G401.6 (cell line): Measurements from ENCODE around the gene IL1RL1.
A peak's percentile ranks its signal among the peaks of the same experiment; 100 is the strongest.

Experiments used
- FAIRE-seq: peaks from 2 replicates; lab custom pipeline; 2012; peaks lifted over from hg19 to GRCh38; lab: Jason Lieb, UNC

The IL1RL1 gene

DNA sequence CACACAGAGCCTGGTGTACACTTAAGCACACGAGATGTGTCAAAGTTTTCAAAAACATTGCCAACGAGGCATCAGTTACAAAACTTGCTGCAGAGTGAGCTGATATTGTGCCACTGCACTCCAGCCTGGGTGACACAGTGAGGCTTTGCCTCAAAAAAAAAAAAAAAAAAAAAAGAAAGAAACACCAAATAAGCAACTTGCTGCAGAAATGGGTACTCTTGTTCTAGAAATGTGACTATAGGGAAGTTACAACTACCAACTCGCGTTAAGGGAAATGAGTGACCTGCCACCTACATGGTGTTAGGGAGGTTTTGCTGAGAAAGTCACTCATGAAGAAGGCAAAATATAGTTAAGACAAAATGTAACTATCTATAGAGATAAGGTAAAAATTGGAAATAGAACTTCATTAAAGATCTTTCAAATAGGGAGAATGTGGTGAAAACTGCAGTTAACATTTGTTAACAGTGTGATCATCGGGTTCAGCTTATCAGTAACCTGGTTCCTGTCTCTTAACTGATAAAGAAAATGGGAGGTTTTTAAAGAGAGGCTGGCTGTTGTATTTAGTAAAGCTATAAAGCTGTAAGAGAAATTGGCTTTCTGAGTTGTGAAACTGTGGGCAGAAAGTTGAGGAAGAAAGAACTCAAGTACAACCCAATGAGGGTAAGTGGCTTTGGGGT lies at the start of gene IL1RL1:
Gene IL1RL1 (plus strand): TSS at position 600 of the 677 bp plus-strand sequence. CDS start 26,702 bp downstream, outside the sequence.
- FAIRE-seq = no peak

DNA sequence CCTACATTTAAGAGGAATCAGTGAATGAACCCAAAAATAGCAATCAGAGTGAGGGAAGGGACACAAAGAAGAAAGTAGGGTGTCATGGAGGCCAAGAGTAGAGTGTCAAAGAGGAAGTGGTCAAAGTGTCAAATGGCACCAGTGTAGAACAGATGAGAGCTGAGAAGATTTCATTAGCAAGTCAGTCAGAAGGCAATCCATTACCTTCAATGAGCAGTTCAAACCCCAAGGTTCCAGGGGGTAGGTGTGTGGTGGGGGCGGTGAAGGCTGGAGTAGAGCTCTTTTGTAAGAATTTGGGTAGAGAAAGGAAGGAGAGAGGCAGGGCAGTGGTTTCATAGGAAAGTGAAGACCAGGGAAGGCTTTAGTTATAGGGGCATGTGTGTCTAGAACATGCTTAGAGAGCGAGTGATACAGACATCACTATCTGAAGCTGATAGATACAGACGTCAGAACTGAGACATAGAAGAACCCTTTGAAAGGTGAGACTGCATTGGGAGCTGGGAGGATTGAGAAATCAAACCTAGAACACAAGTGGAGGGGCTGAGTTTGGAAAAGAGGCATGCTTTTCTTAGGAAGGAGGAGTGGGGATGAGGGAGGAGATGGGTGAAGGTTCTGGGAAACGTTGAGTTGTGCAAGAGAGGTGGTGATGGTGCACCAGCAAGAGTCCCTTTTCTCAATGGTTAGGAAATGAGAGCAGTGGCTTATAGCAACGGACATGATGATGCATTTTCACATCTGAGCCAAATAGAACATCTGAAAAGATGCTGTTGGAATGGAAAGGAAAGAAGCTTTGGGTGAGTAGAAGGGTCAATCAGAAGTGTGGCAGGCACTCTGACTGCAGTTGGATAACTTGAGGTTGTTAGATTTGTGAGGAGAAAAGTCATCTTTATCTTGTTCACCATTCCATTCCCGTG lies 48.9 kb upstream of the IL1RL1 start:
- FAIRE-seq = no peak

DNA sequence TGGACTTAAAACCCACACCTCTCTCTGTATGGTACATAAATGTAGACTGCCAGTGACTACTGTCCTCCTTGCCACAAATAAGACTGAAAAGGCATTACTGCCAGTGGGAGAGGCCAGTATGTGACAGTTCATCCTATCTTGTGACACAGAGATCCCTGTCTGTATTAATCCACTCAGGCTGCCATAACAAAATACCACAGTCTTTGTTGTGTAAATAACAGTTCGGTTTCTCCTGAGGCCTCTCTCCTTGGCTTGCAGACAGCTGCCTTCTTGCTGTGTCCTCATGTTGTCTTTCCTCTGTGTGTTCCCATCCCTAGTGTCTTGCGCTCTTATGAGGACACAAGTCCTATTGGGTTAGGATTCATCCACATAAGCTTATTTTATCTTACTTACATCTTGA lies 46.4 kb upstream of the IL1RL1 start:
- no peak for FAIRE-seq

DNA sequence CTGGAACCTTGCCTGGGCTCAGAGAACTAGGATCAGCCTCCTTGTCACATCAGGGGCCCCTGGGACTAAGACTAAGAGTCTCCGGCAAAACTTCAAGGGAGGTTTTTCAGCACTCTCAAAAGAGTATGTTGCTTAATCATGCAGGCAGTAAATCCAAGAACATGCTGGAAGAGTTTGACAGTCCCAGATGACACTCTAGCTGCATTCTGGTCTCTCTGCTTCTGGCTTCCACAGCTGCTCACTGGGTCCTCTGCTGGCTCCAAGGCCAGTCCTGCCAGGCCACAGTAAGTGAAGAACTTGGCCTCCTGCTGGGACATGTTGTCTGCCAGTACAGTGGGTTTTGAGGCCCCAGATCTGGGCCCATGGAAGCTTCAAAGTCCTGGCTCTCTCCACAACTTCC lies 45.2 kb upstream of the IL1RL1 start:
- no peak for FAIRE-seq

DNA sequence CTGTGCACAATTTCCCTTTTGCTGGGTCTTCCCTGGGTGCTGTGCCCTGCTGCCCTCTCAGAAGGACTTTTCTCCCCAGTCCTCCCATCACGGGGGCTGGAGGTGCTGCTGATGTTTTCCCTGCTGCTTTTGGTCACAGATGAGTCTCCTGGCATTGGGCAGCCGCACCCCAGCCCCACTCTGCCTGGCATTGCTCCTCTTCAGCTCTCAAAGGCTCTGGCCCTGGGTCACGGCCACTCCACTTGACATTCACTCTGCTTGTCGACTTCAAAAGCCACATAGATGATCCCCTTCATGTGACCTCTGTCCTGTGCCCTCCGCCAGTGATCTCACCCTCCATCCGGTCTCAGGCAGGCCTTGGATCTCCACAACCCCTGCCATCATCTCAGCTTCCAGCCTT lies 43.6 kb upstream of the IL1RL1 start:
- no peak for FAIRE-seq

DNA sequence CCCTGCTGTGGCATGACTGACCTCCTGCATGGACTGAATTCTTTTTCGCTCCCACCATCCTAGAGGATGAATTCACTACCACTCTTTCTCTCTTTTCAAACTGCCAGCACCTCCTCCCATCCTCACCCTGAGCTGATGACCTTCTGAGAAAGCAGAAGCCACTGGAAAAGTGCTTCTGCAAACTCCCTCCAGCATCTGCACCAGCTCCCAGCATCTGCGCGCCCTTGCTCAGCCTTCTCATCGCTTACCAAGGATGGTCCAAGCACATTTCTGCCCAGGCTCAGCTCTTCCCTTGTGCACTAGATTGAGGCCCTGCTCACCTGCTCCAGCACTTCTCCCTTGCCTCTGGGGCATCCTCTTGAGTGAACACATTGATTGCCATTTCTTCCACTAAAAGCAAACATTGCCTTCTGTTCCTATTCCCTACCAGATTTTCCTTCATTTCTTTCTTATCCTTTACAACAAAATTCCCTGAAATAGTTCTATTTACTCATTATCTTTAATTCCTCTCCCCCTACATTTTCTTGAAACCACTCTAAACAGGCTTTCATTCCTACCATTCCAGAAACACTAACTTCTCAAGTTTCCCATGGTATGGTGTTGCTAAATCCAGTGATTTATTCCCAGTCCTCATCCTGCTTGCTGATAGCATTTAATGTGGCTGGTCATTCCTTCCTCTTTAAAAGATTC lies 42.7 kb upstream of the IL1RL1 start:
- FAIRE-seq = no peak

DNA sequence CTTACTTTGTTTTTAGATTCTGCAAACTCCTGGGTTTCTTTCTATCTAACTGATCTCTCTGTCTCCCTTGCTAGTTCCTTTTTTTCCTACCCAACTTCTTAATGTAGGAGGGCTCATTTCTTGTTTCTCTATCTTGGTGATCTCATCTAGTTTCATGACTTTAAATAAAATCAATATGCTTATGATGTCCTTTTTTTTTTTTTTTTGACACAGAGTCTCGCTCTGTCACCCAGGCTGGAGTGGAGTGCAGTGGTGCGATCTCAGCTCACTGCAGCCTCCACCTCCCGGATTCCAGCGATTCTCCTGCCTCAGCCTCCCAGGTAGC lies 42.2 kb upstream of the IL1RL1 start:
- no peak for FAIRE-seq

- no peak for FAIRE-seq
Measured at GRCh38 chr2:102271844-102272243, 39.5 kb upstream of the IL1RL1 start.

GRCh38 chr2:102273619-102274211 lies 37.6 kb upstream of the IL1RL1 start:
- no peak for FAIRE-seq

- no peak for FAIRE-seq
Measured at GRCh38 chr2:102276549-102277201, 34.7 kb upstream of the IL1RL1 start.

DNA sequence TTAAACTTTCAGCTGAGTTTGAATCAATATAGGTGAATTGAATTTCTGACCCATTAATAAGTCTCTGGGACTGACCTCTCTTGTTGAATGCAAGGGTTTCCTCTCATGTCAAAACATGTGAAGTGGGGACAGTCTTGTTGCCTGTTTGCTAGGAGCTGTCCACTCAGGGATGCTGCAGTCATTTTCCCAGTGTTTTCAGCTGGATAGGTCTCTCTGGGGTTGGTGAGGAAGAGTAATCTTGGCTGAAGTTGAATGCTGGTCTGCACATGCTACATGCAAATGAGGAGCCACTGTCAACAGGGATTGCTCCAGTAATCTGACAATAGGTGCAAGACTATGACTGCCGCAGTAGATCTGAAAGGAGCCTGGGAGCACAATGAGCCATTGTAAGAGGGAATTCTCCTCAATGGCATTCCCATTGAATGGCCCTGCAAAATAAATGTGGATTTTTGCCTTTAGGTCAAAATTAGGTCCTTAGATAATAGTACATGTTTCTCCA lies 34.1 kb upstream of the IL1RL1 start:
- no peak for FAIRE-seq

DNA sequence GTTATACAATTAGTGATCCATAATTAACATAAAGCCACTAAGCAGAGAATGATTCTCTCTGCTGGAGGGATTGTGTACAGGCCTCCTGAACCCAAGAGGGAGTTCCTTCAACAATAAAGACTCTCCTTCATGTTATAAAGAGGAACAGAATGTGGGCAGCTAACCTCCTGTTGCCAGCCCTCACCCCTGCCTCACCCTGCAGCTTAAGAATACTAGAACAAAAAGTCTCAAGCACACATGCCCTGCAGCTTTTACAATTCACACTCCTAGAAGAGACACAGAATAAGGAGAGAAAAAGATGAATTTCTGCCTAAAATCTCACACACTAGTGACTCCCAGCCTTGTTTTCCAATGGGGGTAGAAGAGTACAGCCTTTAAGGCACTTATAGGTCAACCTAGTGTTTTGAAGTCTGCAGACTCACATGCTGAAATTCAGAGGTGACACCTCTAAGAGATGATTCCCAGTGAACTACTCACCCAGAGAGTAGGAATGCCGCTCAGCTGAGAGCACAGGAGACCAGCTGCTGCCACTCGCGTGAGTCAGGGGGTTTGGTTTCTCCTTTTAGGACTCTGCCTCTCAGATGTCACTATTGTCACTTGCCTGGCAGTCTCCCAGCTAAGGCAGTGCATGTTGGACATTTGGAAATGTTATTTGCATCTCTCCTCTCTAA lies 32.5 kb upstream of the IL1RL1 start:
- no peak for FAIRE-seq

- FAIRE-seq = no peak
Measured at GRCh38 chr2:102279391-102279735, 32.0 kb upstream of the IL1RL1 start.

- FAIRE-seq = no peak
Measured at GRCh38 chr2:102282678-102283091, 28.7 kb upstream of the IL1RL1 start.

DNA sequence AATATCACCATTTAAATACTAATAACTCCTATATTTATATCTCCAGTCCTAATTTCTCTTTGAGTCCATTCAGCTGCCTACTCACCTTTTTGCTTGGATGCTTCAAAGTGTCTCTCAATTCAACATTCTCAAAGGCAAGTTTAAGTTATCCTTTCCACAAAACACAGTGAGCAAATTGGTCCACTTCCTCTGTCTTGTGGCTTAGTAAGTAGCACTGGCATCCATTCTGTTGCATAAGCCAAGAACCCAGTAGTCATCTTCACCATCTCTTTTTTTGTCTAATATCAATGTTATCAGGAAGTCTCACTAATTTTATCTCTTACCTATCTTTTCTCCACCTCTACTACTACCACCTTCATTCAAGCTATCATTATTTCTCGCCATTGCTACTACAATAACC lies 27.4 kb upstream of the IL1RL1 start:
- FAIRE-seq = no peak

DNA sequence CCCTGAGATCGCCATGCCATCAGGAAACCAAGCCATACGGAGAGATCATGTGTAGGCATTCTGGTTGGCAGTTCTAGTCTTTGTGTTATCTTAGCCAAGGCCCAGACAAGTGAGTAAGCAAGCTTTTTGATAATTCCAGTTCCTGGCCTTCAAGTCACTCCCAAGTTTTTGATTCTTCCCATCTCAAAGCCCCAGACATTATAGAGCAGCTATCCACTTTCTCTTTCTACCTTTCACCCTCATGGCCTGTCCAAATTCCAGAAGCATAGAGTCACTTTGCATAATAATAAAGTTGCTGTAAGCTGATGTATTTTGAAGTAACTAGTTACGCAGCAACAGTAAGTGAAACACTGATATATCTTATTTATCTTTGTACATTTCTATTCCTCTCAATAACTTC lies 26.8 kb upstream of the IL1RL1 start:
- no peak for FAIRE-seq

DNA sequence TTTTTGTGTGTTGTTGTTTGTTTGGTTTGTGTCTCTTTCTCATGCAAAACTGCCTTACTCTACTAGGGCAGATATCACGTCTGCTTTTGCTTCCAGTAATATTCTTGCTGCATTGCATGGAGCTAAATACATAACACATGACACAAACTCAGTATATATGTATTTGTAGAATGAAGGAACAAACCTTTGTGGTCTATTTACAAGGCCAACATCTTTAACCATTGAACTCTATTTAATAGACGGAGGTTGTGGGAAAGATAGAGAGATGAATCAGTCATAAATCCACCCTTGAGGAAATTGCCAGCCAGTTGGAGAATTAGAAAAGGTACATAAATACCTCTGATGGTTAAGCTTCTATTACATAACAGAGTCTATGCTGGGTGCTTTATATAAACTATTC lies 26.0 kb upstream of the IL1RL1 start:
- no peak for FAIRE-seq

DNA sequence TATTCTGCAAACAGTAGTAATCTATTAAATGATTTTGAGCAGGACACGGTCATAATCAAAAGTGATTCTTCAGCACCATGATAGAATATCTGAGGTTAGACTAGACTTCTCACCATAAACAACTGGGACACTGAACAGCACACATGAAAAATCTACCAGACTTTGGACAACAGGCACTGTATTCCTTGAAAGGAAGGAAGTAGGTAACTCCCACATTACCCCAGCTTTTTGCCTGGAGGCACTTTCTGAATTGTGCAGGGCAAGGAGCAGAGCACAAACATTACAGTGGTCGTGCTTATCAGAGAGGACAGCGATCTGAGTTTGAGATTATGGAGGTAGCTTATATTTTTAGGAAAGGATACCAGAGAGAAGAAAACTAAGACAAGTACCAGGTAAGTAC lies 25.3 kb upstream of the IL1RL1 start:
- no peak for FAIRE-seq

DNA sequence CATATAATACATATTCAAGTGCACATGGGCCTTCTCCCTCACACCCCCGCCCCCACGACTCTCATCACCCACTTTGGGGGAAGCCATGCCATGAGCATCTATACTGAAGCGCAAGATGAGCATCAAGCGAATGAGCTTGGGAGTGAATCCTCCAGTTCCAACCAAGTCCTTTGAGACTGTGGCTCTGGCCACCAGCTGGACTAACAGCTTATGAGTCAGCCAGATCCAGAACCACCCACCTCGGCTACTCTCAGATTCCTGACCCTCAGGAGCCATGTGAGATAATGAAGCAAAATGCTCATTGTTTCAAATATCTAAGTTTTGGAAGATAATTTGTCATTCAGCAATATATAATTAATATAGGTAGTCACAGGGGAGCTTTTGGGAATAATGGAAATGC lies 22.2 kb upstream of the IL1RL1 start:
- FAIRE-seq = no peak

GRCh38 chr2:102290594-102290993 lies 20.8 kb upstream of the IL1RL1 start:
- peak; percentile 70 for FAIRE-seq

DNA sequence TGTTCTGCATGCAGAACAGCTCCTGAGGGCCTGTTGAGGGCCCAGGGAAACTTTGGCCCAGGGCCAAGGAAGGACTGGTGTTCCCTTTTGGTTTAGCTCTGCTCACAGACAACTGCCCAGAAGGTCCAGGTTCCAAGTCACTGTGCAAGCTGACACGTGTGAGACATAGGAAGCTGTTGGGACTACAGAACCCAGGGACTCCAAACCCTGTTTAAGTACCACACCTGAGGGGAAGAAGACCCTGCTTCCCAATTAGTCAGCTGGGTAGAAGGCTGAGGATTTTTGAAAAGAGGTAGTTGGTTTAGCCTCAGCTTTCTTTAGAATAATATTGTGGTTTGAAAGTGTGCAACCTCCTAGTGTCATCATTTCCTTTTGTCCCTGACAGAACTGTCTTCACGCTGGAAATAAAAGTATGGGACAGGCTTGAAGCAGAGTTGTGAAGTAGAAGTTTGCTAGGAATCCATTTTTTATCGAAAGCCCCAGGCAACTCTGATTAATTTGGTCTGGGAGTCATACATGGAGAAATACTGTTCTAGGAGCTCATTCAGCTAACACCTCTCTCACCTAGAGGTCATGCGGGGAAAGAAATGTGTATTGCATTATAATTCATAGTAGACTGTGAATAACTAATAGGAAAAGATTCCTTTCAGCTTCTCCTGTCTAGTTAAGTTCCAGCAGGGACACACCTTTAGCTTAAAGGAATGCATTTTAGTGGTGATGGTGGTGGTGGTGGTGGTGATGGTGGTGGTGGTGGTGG lies 19.9 kb upstream of the IL1RL1 start:
- FAIRE-seq = no peak
